Effector CD8-positive, alpha-beta T cell (primary cell): ENCODE data around the gene MT1HL1.
"Not testable (repeated sequence)": the region's sequence is repeated elsewhere in the genome, so short reads cannot be mapped to it uniquely, and the experiment has no call there.

ENCODE experiments used
- DNase-seq: peaks from one replicate; lab custom pipeline; 2025; lab: John Stamatoyannopoulos, UW

MT1HL1 gene

DNA sequence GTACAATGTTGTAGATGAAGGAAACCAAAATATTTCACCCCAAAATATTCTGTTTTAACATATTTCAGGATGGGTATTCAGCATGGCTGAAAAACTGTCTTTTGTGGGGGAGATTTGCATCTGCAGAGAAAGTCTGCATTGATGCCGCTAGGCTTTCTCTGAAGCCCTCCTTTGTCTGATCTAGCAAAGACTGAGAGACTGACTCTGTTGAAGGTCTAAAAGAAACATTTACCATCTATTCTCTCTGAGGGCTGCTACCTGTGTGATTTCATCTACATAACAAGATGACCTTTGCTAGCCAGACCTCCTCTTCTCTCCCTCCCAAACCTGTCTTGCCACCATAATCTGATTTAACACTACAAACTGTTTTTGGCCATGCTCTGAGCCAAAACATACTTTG lies 12.4 kb upstream of the MT1HL1 start:
- no peak for DNase-seq

DNA sequence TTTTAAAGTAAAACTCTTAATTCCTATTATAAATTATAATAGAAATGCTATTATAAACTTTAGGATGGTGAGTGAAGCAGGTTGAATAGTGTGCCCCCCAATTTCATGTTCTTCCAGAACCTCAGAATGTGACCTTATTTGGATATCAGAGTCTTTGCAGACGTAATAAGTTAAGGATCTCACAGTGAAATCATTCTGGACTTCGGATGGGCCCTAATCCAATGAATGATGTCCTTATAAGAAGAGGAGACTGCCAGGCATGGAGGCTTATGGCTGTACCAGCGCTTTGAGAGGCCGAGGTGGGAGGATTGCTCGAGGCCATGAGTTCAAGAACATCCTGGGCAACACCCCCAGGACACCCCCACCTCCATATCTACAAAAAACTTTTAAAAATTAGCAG lies 9.4 kb upstream of the MT1HL1 start:
- DNase-seq, result no peak

DNA sequence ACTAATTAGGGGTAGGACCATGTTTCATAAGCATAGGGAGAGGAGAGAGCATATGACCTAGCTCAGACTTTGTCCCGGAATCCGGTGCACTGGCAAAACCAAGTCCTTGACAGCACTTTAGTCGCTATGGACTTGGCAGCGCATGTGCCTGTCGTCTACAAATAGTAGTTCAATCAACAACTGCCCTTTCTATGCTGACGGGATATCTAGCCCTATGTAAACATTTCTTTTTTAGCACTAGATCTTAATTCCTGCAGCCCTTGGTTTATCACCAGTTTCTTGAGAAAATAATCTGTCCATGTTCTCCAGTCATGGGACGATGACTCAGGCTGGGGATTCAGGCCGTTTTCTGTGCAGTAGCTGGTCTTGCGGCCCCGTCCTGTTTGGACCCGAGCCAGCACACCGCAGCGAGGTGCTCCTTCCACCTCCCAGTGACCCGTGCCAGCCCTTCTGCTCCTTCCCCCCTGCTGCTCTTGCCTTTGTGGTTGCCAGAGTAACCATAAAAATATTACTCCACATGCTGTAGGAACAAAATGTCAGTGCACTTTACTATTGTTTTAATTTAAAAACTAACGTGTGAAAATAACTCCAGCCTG lies 8.6 kb upstream of the MT1HL1 start:
- DNase-seq, result no peak

DNA sequence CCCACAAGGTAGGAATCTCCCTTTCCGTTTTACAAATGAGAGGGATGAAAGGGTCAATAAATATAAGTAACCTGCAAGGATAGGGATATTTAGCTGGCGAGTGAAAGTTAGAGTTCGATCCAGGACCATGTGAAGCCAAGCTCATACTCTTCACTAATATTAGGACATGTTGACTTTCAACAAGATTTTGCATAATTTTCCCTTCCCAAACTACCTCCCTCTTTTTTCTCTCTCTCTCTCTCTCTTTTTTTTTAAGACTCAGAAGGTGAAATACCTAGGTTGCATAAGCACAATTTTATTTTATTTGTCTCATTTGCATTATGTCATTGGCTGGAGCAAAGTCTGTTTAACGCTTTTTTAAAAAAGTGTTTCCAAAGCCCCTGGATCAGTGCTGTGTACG lies 8.1 kb upstream of the MT1HL1 start:
- DNase-seq, result no peak

DNA sequence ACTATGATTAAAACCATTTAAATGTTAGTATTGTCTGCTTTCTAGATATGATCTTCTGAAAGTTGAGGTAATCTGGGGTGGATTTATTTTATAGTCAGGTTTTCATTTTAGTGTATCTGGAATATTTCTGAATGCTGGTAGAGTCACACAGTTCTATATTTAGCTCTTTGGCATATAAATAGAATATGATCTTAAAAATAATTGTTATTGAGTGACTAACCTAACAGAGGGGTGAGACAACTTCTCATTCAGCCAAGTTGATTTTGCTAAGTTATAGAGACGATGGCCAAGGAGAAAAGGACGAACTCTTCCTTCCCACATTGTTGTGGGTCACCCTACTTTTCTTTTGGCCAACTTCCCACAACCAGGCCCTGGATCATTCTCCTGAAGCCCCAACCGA lies 7.2 kb upstream of the MT1HL1 start:
- DNase-seq, result no peak

DNA sequence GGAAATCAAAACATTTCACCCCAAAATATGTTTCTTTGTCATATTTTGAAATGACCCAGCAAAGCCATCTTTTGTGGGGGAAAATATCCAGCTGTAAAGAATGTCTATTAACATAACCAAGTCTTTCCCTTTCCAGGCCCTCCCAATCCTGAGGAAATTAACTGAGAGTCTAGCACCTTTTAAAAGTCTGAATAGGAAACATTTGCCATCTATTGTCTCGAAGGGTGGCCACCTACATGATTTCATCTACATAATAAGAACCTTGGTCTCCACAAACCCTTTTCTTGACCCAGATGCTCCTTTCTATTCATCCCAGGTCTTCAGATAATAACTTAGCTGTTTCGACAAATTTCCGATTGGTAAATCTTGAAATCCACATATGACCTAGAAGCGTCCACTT lies 5.4 kb upstream of the MT1HL1 start:
- DNase-seq, result no peak

DNA sequence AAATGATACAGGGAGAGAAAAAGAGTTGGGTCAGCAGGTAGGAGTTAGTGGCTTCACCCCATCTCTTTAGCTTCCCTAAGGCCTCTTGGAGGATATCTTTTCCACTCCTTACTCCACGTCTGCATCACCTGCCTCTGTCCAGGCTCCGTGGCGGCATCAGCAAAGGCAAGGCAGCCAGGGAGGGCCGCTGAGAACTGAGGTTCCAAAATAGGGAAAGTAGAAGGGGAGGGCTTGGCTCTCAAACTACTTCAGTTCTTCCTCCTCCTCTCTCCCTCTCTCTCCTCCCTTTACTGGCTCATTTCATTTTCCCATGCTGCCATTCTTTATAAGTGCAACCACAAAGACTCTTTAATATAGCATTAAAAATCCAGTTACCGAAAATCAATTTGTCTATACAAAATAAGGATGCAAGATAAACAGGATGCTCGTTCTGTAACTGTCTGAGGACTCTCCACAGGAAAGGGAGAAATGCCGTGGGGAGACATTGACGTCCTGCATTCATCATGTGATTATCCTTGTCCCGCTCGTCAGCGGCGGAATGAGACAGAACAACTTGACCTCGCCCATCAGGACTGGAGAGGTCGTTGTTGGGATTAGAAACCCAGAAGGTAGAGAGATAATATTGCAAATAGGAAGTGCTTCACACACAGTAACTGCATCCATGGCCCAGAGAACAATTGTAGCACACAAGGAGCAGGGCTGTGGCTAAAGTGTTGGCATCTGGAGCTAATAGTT lies 3.1 kb upstream of the MT1HL1 start:
- no peak for DNase-seq

DNA sequence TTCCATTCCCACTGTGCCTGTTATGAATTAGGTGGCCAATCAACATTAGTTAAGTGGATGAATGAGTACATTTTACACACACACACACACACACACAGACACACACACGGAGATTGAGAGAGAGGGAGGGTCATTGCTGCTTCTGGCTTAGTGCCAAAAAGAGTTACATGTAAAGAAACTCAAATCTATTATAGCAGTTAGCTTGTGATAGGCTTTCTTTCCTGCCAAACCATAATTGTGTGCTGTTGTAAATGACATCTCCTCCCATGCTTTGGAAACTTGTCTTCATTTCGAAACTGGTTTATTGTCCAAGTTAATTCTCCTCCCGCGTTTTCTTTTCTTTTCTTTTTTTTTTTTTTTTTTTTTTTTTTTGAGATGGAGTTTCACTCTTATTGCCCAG lies 1.4 kb upstream of the MT1HL1 start:
- DNase-seq, result no peak

DNA sequence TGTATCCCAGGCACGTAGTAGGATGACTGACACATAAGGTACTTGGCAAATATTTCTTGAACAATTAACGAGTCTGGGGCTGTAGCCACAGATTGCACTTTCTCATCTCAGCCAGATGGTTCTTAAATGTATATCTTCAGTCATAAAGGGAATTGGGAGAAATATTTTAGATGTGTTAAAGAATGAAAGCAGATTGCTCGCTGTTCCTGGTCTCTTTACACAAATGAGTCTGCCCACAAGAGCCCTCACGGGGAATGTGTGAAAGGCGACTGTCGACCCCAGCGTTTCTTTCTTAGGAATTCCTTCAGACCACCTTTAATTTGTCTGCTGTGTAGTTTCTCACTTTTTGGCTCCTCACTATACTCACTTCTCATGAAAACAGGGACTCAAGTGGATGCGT lies 725 bp downstream of the MT1HL1 start:
- no peak for DNase-seq

DNA sequence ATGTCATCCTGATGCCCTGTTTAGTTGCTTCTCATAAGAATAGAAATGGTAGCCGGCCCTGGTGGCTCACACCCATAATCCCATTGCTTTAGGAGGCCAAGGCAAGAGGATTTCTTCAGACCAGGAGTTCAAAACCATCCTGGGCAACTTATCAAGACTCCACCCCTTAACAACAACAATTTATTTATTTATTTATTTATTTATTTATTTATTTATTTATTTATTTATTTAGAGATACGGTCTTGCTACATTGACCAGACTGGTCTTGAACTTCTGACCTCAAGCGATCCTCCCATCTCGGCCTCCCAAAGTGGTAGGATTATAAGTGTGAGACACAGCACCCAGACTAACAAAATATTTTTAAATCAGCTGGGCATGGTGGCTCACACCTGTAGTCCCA lies 4.0 kb downstream of the MT1HL1 start:
- no peak for DNase-seq

DNA sequence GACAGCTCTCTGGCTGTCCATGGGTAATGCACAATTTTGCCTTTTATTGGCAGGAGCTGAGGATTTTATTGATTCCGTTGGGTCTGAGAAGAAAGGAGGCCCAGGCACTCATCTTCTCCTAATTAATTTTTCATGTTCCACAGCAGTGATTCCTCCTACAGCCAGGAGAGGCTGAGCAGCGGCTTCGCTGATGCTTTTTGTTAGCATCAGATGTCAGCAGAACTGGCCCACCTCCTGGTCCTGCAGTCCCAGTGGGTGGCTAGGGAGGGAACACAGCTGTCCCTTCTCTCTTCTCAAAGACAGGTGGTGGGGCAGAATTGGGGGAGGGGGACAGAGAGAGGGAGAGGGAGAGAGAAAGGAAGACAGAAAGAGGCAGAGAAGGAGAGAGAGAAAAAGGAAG lies 5.7 kb downstream of the MT1HL1 start:
- no peak for DNase-seq

DNA sequence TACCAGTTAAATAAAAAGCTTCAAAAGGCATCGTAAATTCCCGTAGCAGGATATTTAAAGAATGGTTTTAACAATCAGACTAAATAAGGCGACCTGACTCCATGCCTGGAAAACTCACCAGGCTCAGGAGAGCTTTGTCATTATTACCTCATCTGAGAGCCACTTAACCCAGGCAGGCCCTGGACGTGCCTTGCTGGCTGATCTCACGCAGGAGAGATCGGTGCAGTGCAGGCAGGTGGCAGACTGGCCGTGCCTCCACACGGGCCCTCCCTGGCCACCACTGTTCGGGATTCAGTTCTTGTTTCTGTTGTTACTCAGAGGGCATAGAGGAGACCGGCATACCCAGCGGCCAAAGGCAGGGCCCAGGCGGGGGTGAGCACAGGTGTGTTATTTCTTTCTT lies 6.4 kb downstream of the MT1HL1 start:
- DNase-seq, result no peak

DNA sequence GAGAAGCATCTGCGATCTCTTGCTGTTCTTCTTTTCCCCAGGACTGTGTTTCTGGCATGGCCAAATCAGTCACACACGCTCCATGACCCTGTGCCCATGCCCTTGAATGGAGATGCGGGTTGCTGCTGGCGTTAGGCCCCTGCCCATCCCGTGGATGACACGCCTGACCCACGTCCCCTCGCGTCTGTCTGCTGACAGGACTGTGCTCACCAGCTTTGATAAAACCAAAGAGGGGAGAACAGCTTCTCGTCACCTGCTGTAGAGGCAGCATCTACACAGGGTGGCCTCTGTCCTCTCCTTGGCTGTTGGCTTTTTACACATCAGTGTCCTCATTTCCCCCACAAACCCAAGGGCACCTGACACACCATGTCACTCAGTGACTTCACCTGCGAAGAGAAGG lies 6.9 kb downstream of the MT1HL1 start:
- no peak for DNase-seq

DNA sequence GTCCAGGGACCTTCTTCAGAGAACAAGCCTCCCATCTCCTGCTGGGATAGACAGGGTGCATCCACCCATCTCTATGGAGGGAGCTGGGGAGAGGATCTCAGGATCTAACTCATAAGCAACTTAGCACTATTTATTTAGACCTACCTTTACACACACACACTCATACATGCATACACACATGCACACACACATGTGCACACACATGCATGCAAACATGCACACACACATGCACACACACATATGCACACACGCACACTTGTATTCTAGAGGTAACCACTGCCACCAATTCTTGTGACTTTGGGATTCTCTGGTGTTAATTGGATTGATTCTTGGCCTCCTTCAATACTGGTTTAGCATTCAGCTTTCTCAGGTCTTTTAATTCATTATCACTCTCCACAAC lies 9.8 kb downstream of the MT1HL1 start:
- DNase-seq, result no peak

DNA sequence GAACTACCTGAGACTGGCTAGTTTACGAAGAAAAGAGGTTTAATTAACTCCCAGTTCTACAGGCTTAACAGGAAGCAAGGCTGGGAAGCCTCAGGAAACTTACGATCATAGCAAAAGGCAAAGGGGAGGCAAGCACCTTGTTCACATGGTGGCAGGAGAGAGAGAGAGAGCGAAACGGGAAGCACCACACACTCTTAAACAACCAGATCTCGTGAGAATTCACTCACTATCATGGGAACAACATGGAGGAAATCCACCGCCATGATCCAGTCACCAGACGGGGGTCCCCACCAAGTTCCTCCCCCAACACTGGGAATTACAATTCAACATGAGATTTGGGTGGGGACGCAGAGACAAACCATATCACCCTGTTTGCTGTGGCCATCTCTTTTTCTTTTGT lies 11.8 kb downstream of the MT1HL1 start:
- no peak for DNase-seq

DNA sequence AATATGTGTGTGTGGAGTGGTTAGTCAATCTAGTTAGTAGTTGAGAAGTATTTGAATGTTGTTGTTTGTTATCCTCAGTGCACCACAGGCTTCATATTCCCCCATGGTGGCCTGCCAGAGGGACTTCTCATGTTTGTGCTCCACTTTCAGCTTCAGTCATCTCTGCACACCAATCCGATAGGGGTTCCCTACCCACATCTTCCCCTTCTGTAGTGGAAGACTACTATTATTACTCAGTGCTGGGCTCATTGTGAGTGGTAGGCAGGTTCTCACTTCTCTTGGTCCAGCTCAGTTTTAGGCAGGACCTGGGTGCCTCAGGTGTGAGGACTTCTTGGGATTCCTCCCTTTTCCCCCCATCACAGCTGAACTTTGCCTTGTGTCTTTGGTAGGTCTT lies 14.2 kb downstream of the MT1HL1 start:
- DNase-seq, result no peak

DNA sequence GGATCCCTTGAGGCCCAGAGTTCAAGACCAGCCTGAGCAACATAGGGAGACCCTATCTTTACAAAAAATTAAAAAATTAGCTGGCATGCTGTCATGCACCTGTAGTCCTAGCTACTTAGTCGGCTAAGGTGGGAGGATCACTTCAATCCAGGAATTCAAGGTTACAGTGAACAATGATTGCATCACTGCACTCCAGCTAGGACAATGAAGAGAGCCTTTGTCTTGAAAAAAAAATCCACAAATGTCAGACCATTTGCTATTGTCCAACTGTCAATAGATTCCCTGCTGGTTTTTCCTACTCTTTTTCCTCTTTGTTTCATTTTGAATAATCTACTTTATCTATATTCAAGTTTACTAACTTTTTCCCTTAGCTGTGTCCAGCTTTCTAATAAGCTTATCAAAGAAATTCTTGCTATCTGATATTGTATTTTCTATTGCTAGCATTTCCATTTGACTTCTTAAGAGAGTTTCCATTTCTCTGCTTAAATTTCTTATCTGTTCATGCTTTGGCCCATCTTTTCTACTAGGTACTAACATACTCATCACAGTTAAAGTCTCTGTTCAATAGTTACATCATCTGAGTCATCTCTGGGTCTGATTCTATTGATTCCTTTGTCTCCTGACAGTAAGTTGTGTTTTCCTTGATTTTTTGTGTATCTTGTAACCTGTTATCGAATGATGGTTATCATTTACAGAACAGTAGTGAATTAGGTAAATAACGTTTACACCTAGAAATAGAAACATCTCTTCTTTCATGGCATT lies 14.8 kb downstream of the MT1HL1 start:
- no peak for DNase-seq

DNA sequence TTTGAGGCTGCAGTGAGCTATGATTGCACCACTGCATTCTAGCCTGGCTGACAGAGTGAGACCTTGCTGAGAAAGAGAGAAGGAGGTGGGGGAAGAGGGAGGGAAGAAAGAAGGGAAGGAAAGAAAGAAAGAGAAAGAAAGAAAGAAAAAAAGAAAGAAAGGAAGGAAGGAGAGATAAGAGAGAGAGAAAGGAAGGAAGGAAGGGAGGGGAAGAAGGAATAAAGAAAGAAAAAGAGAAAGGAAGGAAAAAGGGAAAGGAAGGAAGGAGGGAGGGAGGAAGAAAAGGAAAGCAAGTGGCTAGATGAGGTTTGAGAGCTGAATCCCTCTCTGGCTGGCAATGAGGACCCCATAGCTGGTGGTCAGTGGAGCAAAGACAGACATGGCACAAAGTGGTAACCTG lies 20.4 kb downstream of the MT1HL1 start:
- no peak for DNase-seq

DNA sequence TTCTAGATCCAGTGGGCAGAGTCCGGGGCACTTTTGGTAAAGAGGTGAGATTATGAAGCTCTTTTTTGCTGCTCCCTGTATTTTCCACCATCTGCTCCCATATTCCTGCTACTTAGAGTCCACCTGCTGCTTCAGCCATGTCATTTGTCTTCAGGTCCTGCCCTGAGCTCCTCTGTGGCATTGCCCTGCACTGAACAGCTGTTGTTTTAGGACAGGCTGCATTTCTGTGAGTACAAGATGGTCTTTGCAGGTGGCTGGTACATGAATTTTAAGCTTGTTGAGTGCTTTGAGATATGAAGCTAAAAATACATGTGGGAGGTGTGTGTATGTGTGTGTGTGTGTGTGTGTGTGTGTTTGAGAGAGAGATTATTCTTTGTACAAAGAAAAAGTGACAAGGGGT lies 21.9 kb downstream of the MT1HL1 start:
- no peak for DNase-seq

DNA sequence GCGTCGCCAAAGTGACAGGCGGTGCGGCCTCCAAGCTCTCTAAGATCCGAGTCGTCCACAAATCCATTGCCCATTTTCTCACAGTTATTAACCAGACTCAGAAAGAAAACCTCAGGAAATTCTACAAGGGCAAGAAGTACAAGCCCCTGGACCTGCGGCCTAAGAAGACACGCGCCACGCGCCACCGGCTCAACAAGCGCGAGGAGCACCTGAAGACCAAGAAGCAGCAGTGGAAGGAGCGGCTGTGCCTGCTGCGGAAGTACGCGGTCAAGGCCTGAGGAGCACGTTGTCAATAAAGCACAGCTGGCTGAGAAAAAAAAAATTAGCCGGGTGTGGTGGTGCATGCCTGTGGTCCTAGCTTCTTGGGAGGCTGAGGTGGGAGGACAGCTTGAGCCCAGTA lies 22.8 kb downstream of the MT1HL1 start:
- DNase-seq, result not testable (repeated sequence)

DNA sequence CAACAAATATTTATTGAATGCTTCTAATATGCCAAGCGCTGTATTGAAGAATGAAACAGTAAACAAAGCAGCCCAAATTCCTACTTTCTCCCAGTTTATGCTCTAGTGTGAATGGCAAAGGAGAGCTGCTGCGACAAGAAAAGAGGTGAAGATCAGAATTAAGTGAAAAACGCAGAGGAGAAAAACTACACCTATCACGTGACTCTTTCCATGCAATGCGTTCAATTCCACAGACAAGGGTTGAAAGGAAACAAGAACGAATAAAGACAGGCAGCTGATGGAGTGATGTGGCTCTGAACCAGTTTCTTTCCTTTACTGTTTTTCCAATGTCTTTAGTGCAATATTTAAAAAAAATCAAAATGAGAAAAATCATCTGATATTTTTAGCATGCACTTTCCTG lies 23.6 kb downstream of the MT1HL1 start:
- no peak for DNase-seq

DNA sequence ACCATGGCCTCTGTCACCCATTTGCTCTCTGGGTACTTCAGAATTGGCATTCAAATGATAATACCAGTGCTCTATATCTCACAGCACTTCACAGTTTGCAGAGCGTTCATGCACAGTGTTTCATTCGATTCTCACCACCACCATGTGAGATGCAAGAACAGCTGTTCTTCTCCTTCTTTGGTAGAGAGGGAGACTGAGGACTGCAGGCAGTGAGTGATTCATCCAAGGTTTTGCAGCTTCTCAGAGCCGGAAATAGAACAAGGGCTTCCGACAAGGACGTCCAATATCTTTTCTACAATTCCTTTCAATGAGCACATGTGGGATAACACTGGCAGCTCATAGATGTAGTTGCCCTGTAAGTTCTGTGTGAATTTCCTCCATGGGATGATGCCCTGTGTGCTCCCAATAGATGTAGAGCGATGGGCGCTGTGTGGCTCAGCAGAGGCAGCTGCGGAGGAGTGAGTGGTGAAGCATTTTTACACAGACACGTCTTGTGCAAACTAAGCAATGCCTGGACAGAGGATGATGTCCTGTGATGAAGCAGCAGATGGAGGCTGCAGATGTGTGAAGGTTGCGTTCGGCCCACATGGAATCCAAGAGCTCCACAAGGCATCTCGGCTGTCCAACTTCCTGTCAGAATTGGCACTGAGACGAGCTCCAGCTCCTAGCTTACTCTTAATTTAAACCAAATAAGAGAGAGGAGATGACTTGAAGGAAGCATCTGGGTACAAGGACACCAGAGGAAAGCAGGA lies 24.9 kb downstream of the MT1HL1 start:
- no peak for DNase-seq

DNA sequence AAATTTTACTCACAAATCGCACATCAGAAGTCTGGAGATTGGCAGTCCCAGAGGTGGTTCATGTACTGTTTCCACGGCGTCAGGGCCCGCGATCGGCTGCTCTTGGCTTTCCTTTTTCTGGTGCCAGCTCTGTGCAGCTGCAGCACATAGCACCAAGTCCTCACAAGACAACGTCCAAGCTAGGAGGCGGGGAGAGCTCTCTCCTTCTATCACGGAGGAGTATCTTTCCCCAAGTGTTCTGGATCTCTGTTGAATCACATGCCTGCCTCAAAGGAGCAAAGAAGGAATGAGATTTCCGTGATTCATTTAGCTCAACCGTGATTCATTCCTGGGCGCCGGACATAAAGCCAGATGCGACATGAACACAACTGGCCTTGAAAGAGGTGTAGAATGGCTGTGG lies 25.5 kb downstream of the MT1HL1 start:
- DNase-seq, result no peak
